WTC11 (cell line): Measurements from ENCODE around the gene RNF126.

Experiments used
- ESRRA ChIP-seq: sonication (generic); formaldehyde crosslinking; IDR thresholded peaks from 2 replicates; pipeline ENCODE4 v1.8.1; 2022; ENCODE audit warnings: mild to moderate bottlenecking, missing genetic modification reagents, borderline replicate concordance
- FOXJ3 ChIP-seq: sonication (generic); formaldehyde crosslinking; IDR thresholded peaks from 2 replicates; pipeline ENCODE4 v1.9.0; 2021; ENCODE audit warnings: missing genetic modification reagents, mild to moderate bottlenecking, borderline replicate concordance
- GABPB1 ChIP-seq: sonication (generic); formaldehyde crosslinking; IDR thresholded peaks from 2 replicates; pipeline ENCODE4 v1.8.1; 2023; ENCODE audit warnings: mild to moderate bottlenecking, missing genetic modification reagents
- JUN ChIP-seq: sonication (generic); formaldehyde crosslinking; IDR thresholded peaks from 2 replicates; pipeline ENCODE4 v1.8.0; 2023; ENCODE audit warnings: mild to moderate bottlenecking, missing genetic modification reagents
- TF ChIP-seq, protein P1 (sequence below): fragments of 200-600 bp; IDR thresholded peaks from 2 replicates; pipeline ENCODE4 v1.8.0; 2022; ENCODE audit warnings: antibody characterized with exemption
- TF ChIP-seq, protein P2 (sequence below): sonication (generic); formaldehyde crosslinking; IDR thresholded peaks from 2 replicates; pipeline ENCODE4 v1.8.1; 2022; ENCODE audit warnings: low read depth, mild to moderate bottlenecking, moderate library complexity, missing genetic modification reagents, borderline replicate concordance
- TF ChIP-seq, protein P3 (sequence below): sonication (generic); formaldehyde crosslinking; IDR thresholded peaks from 2 replicates; pipeline ENCODE4 v1.8.1; 2023; ENCODE audit warnings: mild to moderate bottlenecking, missing genetic modification reagents, moderate library complexity

- TF ChIP-seq, protein P1, sequence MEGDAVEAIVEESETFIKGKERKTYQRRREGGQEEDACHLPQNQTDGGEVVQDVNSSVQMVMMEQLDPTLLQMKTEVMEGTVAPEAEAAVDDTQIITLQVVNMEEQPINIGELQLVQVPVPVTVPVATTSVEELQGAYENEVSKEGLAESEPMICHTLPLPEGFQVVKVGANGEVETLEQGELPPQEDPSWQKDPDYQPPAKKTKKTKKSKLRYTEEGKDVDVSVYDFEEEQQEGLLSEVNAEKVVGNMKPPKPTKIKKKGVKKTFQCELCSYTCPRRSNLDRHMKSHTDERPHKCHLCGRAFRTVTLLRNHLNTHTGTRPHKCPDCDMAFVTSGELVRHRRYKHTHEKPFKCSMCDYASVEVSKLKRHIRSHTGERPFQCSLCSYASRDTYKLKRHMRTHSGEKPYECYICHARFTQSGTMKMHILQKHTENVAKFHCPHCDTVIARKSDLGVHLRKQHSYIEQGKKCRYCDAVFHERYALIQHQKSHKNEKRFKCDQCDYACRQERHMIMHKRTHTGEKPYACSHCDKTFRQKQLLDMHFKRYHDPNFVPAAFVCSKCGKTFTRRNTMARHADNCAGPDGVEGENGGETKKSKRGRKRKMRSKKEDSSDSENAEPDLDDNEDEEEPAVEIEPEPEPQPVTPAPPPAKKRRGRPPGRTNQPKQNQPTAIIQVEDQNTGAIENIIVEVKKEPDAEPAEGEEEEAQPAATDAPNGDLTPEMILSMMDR: no peak
- TF ChIP-seq JUN (CRISPR knock-in tag): no peak
- TF ChIP-seq, protein P2, sequence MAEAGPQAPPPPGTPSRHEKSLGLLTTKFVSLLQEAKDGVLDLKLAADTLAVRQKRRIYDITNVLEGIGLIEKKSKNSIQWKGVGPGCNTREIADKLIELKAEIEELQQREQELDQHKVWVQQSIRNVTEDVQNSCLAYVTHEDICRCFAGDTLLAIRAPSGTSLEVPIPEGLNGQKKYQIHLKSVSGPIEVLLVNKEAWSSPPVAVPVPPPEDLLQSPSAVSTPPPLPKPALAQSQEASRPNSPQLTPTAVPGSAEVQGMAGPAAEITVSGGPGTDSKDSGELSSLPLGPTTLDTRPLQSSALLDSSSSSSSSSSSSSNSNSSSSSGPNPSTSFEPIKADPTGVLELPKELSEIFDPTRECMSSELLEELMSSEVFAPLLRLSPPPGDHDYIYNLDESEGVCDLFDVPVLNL: no peak
- no peak for TF ChIP-seq ESRRA (CRISPR knock-in tag)
- TF ChIP-seq GABPB1 (CRISPR knock-in tag): no peak
- no peak for TF ChIP-seq FOXJ3
- TF ChIP-seq, protein P3, sequence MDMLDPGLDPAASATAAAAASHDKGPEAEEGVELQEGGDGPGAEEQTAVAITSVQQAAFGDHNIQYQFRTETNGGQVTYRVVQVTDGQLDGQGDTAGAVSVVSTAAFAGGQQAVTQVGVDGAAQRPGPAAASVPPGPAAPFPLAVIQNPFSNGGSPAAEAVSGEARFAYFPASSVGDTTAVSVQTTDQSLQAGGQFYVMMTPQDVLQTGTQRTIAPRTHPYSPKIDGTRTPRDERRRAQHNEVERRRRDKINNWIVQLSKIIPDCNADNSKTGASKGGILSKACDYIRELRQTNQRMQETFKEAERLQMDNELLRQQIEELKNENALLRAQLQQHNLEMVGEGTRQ (CRISPR knock-in tag): no peak
Observed at GRCh38 chr19:619286-620002, 43.6 kb downstream of the RNF126 start.
